Endothelial cell of umbilical vein (primary cell): Measurements from ENCODE around the gene TMEM252. TPM values are rescaled to one million over a fixed set of nuclear protein-coding genes. Genes with fewer than 3 reads are reported as not detected.

ENCODE experiments used
- BruUV-seq: library from RNA; stranded (reverse); fragments of 400-500 nt; replicated peaks from 2 replicates; lab custom pipeline; 2021; lab: Mats Ljungman, UMichigan
- CTCF ChIA-PET: fragments of 300-600, 350-600 bp; sonication (Branson Sonifier 250); formaldehyde crosslinking; loops from one replicate; lab custom pipeline; 2021; ENCODE audit warnings: antibody characterized with exemption, inconsistent platforms; lab: Charles Lee
- POLR2A ChIA-PET: fragments of 300-600, 350-600 bp; sonication (Branson Sonifier 250); formaldehyde crosslinking; loops from one replicate; lab custom pipeline; 2021; ENCODE audit warnings: antibody characterized with exemption, inconsistent platforms; lab: Charles Lee
- DNase-seq: peaks from one replicate; pipeline ENCODE4 v3.0.0-alpha.2; 2011; ENCODE audit warnings: low read depth, low spot score
- FAIRE-seq: peaks from 2 replicates; lab custom pipeline; 2011; peaks lifted over from hg19 to GRCh38; lab: Jason Lieb, UNC
- H2AFZ ChIP-seq: 2 replicates; pipeline ENCODE4 v1.6.0; 2012; ENCODE audit warnings: low read depth, low read length, control low read depth, inconsistent platforms
- H3K27ac ChIP-seq: 2 replicates; pipeline ENCODE4 v1.5.1; 2011; ENCODE audit warnings: low read depth, mild to moderate bottlenecking, control low read depth, low read length, moderate library complexity; ENCODE audit not compliant: insufficient read depth
- H3K27me3 ChIP-seq, 2 experiments: 2 replicates each; pipeline versions ENCODE4 v1.6.0 to v1.6.1; 2011; ENCODE audit warnings: low read length in 2 of 2, mixed read lengths in 1 of 2; ENCODE audit not compliant: control insufficient read depth in 2 of 2, insufficient read depth in 2 of 2
- H3K36me3 ChIP-seq, 2 experiments: 2 replicates in 1 of 2; 3 replicates in 1 of 2; pipeline ENCODE4 v1.5.1; 2011; ENCODE audit warnings: low read length in 2 of 2, mild to moderate bottlenecking in 1 of 2, moderate library complexity in 1 of 2; ENCODE audit not compliant: control insufficient read depth in 2 of 2, insufficient read depth in 2 of 2; ENCODE audit errors: extremely low read depth in 1 of 2
- H3K4me1 ChIP-seq: 3 replicates; pipeline ENCODE4 v1.5.1; 2011; ENCODE audit warnings: mild to moderate bottlenecking, low read length; ENCODE audit not compliant: control insufficient read depth, insufficient read depth; ENCODE audit errors: extremely low read depth
- H3K4me2 ChIP-seq: 2 replicates; pipeline ENCODE4 v1.6.1; 2011; ENCODE audit warnings: low read length, control low read depth, mixed read lengths; ENCODE audit not compliant: insufficient read depth
- H3K4me3 ChIP-seq, 3 experiments: fragments of 200-600 bp in 1 of 3; sonication (generic), shearing (Covaris generic) in 1 of 3; replicated peaks in 1 of 3; 2 replicates each; pipeline ENCODE4 v1.5.1; 2011 to 2016; ENCODE audit warnings: control low read depth in 3 of 3, low read length in 3 of 3, mild to moderate bottlenecking in 2 of 3, inconsistent platforms in 1 of 3, low read depth in 1 of 3, moderate library complexity in 1 of 3; ENCODE audit not compliant: insufficient read depth in 1 of 3
- H3K79me2 ChIP-seq: 2 replicates; pipeline ENCODE4 v1.6.0; 2012; ENCODE audit warnings: low read length, inconsistent platforms; ENCODE audit not compliant: control insufficient read depth, insufficient read depth
- H3K9ac ChIP-seq: replicated peaks from 2 replicates; pipeline ENCODE3; 2011; ENCODE audit warnings: low read length, control low read depth; ENCODE audit not compliant: insufficient read depth; ENCODE audit errors: extremely low read depth
- H3K9me1 ChIP-seq: replicated peaks from 3 replicates; pipeline ENCODE4 v1.6.0; 2011; ENCODE audit warnings: mild to moderate bottlenecking, low read length; ENCODE audit not compliant: control insufficient read depth, insufficient read depth; ENCODE audit errors: extremely low read depth
- H3K9me3 ChIP-seq: replicated peaks from 2 replicates; pipeline ENCODE4 v1.5.1; 2012; ENCODE audit warnings: low read length, inconsistent platforms; ENCODE audit not compliant: control insufficient read depth, insufficient read depth
- H4K20me1 ChIP-seq: replicated peaks from 2 replicates; pipeline ENCODE3; 2011; ENCODE audit warnings: mild to moderate bottlenecking, low read length; ENCODE audit not compliant: control insufficient read depth, insufficient read depth; ENCODE audit errors: extremely low read depth
- CTCF ChIP-seq, 2 donors: IDR thresholded peaks; 1 replicate in 1 of 2; 2 replicates in 1 of 2; pipeline ENCODE4 v1.5.1; 2011; ENCODE audit warnings: low read length in 2 of 2, mild to moderate bottlenecking in 2 of 2, moderate library complexity in 2 of 2, control low read depth in 1 of 2, inconsistent platforms in 1 of 2, low read depth in 1 of 2; ENCODE audit not compliant: insufficient read depth in 1 of 2; ENCODE audit errors: extremely low read depth in 1 of 2
- EZH2 ChIP-seq: IDR thresholded peaks from 2 replicates; pipeline ENCODE4 v1.6.1; 2012; ENCODE audit warnings: borderline replicate concordance, low read depth, mild to moderate bottlenecking, moderate library complexity, low read length, inconsistent platforms; ENCODE audit not compliant: severe bottlenecking
- FOS ChIP-seq: IDR thresholded peaks from 2 replicates; pipeline ENCODE4 v1.6.1; 2011; ENCODE audit warnings: mild to moderate bottlenecking, low read length, moderate library complexity, borderline replicate concordance; ENCODE audit not compliant: insufficient read depth
- GATA2 ChIP-seq: IDR thresholded peaks from 2 replicates; pipeline ENCODE4 v1.7.0; 2011; ENCODE audit warnings: low read depth, mild to moderate bottlenecking, moderate library complexity, mixed read lengths, low read length; ENCODE audit not compliant: insufficient read length, insufficient read depth
- JUN ChIP-seq: IDR thresholded peaks from 2 replicates; pipeline ENCODE4 v1.6.1; 2011; ENCODE audit warnings: borderline replicate concordance, low read depth; ENCODE audit not compliant: insufficient read length, insufficient read depth
- MAX ChIP-seq: IDR thresholded peaks from 2 replicates; pipeline ENCODE4 v1.6.1; 2011; ENCODE audit not compliant: insufficient read depth, insufficient read length
- MYC ChIP-seq: IDR thresholded peaks from one replicate; pipeline ENCODE4 v1.6.1; 2011; ENCODE audit warnings: mild to moderate bottlenecking, low read depth, low read length
- POLR2A ChIP-seq: IDR thresholded peaks from 2 replicates; pipeline ENCODE4 v1.6.1; 2012; ENCODE audit warnings: low read depth, mild to moderate bottlenecking, control low read depth, low read length
- POLR2AphosphoS5 ChIP-seq: IDR thresholded peaks from 2 replicates; pipeline ENCODE4 v1.6.1; 2012; ENCODE audit warnings: low read depth, mild to moderate bottlenecking, control low read depth, low read length, moderate library complexity; ENCODE audit not compliant: insufficient read depth
- dilution Hi-C: fragments of 300-500 bp; cut with MboI; formaldehyde crosslinking; loops from one replicate; pipeline ENCODE4 v1.15.0; 2019; ENCODE audit warnings: low sequenced_read_pairs; ENCODE audit not compliant: extremely low pct_ligation_motif_present
- intact Hi-C: fragments of 100-400 bp; cut with micrococcal nuclease; formaldehyde crosslinking; loops from one replicate; pipeline ENCODE4 v1.10.0; 2022
- polyA plus RNA-seq, 4 experiments: library from polyadenylated mRNA; depleted of rRNA in 3 of 4; stranded (reverse) in 3 of 4; unstranded in 1 of 4; fragments of >200 nt; gene quantifications; 2 replicates each; pipeline versions ENCODE4 v1.2.1 to v1.2.3, GENCODE V29; 2011 to 2012; ENCODE audit warnings: missing spikeins in 1 of 4
- total RNA-seq: library from RNA; stranded (reverse); gene quantifications from 2 replicates; pipeline ENCODE4 v1.2.3, GENCODE V29; 2021

The TMEM252 gene
- total and polyA plus RNA-seq, 2 donors (not counting 3 experiments of a cell fraction or from before 2014, with no cell fraction given), result not detected

- ChIA-PET CTCF (no interaction called here), POLR2A (no interaction called here)
- Histone ChIP-seq H3K27ac (no peak overlapping the region), H3K9me3 (no peaks in the 10 kb centered on the region), H3K9me1 (no peaks in the 10 kb centered on the region), H4K20me1 (no peaks in the 10 kb centered on the region), H3K36me3 (no peaks in the 10 kb centered on the region), H3K4me2 (no peak overlapping the region), H3K4me1 (no peaks in the 10 kb centered on the region), H3K9ac (no peak overlapping the region), H3K79me2 (no peaks in the 10 kb centered on the region), H3K4me3 (no peak overlapping the region), H2AFZ (no peak overlapping the region), H3K27me3 (no peaks in the 10 kb centered on the region)
- DNase-seq, result no peak
- no TSS peak for BruUV-seq
- FAIRE-seq, result no peak
- TF ChIP-seq MYC, result no peak
- TF ChIP-seq POLR2AphosphoS5, result no peak
- no peak for TF ChIP-seq GATA2
- no peak for TF ChIP-seq CTCF (IDR thresholded peaks at IDR 0.05; ENCODE audit: extremely low read depth in 1 of 2, insufficient read depth in 1 of 2, low read depth in 1 of 2, low read length in 2 of 2)
- no peak for TF ChIP-seq JUN
- no peak for TF ChIP-seq FOS
- TF ChIP-seq POLR2A, result no peak
- no peak for TF ChIP-seq EZH2
- no peak for TF ChIP-seq MAX
- intact Hi-C loops (no loop called here), dilution Hi-C loops (no loop called here)
Measured at GRCh38 chr9:68533678-68534077, 7.0 kb downstream of the TMEM252 start.
